OCI-LY3 (cell line): ENCODE results near the gene ISYNA1.

ENCODE experiments used
- H2AFZ ChIP-seq: fragments of 200-600, 300-600 bp; shearing (Covaris generic); 2 replicates; pipeline ENCODE4 v1.6.0; 2014; ENCODE audit warnings: antibody characterized with exemption, low read depth, low read length
- H3K27ac ChIP-seq: fragments of 200-600, 300-600 bp; sonication (generic); 2 replicates; pipeline ENCODE4 v1.5.1; 2014; ENCODE audit warnings: mild to moderate bottlenecking, low read length, moderate library complexity, mixed read lengths
- H3K27me3 ChIP-seq: fragments of 200-600, 300-600 bp; sonication (generic); 2 replicates; pipeline ENCODE4 v1.6.1; 2014; ENCODE audit warnings: low read depth, low read length, mixed read lengths
- H3K36me3 ChIP-seq: fragments of 200-600, 300-600 bp; sonication (generic); replicated peaks from 2 replicates; pipeline ENCODE3; 2014; ENCODE audit warnings: low read depth, low read length, mixed read lengths
- H3K4me1 ChIP-seq: fragments of 300-600, 200-600 bp; sonication (generic); 2 replicates; pipeline ENCODE4 v1.6.1; 2014; ENCODE audit warnings: low read length, mixed read lengths
- H3K4me2 ChIP-seq: fragments of 200-600, 300-600 bp; sonication (generic); 2 replicates; pipeline ENCODE4 v1.6.1; 2014; ENCODE audit warnings: low read length, mixed read lengths
- H3K4me3 ChIP-seq: fragments of 300-600, 200-600 bp; sonication (generic); 2 replicates; pipeline ENCODE4 v1.5.1; 2014; ENCODE audit warnings: antibody characterized with exemption, mild to moderate bottlenecking, low read length, moderate library complexity
- H3K79me2 ChIP-seq: fragments of 300-600, 200-600 bp; shearing (Covaris generic); 2 replicates; pipeline ENCODE4 v1.6.1; 2014; ENCODE audit warnings: mild to moderate bottlenecking, low read length, mixed read lengths
- H3K9ac ChIP-seq: fragments of 300-600, 200-600 bp; shearing (Covaris generic); 2 replicates; pipeline ENCODE4 v1.6.0; 2014; ENCODE audit warnings: mild to moderate bottlenecking, low read length, moderate library complexity
- H3K9me3 ChIP-seq: fragments of 200-600, 300-600 bp; shearing (Covaris generic); 2 replicates; pipeline ENCODE4 v1.6.1; 2014; ENCODE audit warnings: low read length, mixed read lengths; ENCODE audit not compliant: insufficient read depth
- H4K20me1 ChIP-seq: fragments of 200-600, 300-600 bp; sonication (generic); 2 replicates; pipeline ENCODE4 v1.6.1; 2016; ENCODE audit warnings: low read length, mixed read lengths; ENCODE audit not compliant: insufficient read depth
- EZH2phosphoT487 ChIP-seq: fragments of 200-600 bp; shearing (Covaris generic); IDR thresholded peaks from 2 replicates; pipeline ENCODE4 v1.6.1; 2018; ENCODE audit warnings: antibody characterized with exemption, mixed run types, low read depth
- TF ChIP-seq, protein P1 (sequence below): fragments of 200-600, 300-600 bp; sonication (generic); IDR thresholded peaks from 2 replicates; pipeline ENCODE4 v1.5.1; 2014; ENCODE audit warnings: antibody characterized with exemption, low read length, low read depth

ISYNA1 gene

DNA sequence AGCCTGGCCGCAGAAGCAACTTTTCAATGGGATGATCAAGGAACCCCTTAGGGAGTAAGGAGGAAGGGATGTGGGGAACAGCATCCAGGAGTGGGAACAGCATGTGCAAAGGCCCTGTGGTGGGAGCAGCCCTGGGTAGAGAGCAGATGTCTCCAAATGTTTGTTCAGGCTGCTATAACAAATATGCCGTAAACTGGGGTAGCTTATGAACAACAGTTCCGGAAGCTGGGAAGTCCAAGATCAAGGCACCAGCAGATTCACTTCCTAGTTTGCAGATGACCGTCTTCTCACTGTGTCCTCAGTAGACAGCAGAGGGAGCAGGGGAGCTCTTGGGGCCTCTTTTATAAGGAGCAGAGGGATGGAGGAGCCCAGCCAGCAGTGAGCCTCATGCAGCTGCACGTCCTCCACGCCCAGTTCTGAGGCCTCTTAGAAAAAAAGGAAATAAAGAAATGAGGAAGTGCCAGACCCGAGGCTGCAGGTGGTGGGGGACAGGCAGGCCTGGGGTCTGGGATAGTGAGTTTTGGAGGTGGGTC is 36.3 kb downstream of the ISYNA1 start:
- Histone ChIP-seq H4K20me1 (no peaks in the 10 kb centered on the region), H3K4me2 (peak overlapping the region; percentile 89), H3K9ac (peak overlapping the region; percentile 89), H3K36me3 (no peaks in the 10 kb centered on the region), H3K79me2 (no peaks in the 10 kb centered on the region), H3K27me3 (no peaks in the 10 kb centered on the region; the same call in 1 of the 2 replicates), H3K9me3 (no peaks in the 10 kb centered on the region), H3K4me3 (peak overlapping the region; percentile 76), H2AFZ (no peak overlapping the region; the same call in 1 of the 2 replicates), H3K4me1 (peaks cover 55% of the 10 kb centered on the region), H3K27ac (peak overlapping the region; percentile 80)
- TF ChIP-seq EZH2phosphoT487: no peak
- TF ChIP-seq, protein P1, sequence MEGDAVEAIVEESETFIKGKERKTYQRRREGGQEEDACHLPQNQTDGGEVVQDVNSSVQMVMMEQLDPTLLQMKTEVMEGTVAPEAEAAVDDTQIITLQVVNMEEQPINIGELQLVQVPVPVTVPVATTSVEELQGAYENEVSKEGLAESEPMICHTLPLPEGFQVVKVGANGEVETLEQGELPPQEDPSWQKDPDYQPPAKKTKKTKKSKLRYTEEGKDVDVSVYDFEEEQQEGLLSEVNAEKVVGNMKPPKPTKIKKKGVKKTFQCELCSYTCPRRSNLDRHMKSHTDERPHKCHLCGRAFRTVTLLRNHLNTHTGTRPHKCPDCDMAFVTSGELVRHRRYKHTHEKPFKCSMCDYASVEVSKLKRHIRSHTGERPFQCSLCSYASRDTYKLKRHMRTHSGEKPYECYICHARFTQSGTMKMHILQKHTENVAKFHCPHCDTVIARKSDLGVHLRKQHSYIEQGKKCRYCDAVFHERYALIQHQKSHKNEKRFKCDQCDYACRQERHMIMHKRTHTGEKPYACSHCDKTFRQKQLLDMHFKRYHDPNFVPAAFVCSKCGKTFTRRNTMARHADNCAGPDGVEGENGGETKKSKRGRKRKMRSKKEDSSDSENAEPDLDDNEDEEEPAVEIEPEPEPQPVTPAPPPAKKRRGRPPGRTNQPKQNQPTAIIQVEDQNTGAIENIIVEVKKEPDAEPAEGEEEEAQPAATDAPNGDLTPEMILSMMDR: peak; percentile 47

DNA sequence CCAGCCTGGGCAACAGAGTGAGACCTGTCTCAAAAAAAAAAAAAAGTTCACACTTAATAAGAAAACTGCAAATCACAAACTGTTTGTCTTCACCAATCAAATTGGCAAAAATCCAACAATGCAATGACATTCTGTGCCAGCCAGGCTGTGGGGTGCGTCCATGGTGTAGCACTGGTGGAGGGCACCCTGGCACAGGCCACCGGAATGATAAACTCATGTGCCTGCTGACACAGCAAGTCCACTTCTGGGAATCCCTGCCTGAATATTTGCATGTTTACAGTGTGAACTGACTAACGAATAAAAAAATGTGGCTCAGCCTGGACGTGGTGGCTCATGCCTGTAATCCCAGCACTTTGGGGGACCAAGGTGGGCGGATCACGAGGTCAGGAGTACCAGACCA is 38.9 kb downstream of the ISYNA1 start:
- H3K9ac ChIP-seq: no peak overlapping the region
- H3K79me2 ChIP-seq: no peaks in the 10 kb centered on the region
- H3K27me3 ChIP-seq: no peaks in the 10 kb centered on the region; the same call in 1 of the 2 replicates
- H3K4me2 ChIP-seq: peak overlapping the region; percentile 8
- peaks cover 56% of the 10 kb centered on the region for H3K4me1 ChIP-seq
- H3K4me3 ChIP-seq: no peak overlapping the region
- H4K20me1 ChIP-seq: no peaks in the 10 kb centered on the region
- no peak for TF ChIP-seq EZH2phosphoT487
- H3K36me3 ChIP-seq: no peaks in the 10 kb centered on the region
- H3K9me3 ChIP-seq: no peaks in the 10 kb centered on the region
- H2AFZ ChIP-seq: no peak overlapping the region
- no peak overlapping the region for H3K27ac ChIP-seq

DNA sequence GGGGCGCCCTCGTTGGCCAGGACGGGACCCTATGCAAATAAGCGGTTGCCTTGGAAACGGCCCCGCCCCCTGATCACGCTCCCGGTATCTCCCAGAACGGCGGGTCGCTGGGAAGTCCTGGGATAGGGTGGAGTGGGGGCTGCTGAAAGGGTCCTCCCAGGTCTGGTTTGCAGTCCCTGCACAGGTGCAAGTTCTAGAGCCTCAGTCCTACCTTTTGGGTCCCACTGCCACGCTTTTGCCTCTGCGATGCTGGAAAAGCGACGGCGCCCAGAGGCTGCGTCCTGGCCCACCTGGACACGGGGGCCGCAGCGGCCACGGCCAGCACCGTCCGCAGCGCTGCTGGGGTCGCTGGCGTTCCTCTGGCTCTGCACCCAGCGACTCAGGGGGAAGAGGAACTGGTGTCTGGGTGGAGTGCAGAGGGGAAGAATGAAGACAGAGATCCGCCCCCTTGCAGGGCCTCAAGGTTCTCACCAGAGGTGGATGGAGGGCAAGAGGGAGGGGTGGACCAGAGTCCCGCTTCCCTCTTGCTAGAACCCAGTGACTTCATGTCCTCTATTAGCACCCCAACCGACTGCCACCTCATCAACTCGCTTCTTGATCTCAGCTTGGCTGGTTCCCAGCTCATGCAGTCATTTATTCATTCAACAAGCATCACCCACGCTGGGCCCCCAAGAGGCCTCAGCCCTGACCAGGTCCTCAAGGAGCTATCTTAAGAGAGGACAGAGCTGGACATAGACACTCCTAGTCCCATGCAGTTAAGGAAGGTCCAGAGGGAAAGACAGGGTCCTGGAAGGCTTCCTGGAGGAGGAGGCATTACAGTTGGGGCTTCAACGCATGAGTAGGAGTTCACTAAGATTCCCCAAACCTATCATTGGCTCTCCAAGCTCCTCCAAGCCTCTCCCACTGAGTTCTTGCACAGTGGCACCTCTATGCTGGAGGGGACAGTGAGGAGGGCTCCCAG is 40.4 kb downstream of the ISYNA1 start, which contains the start of gene LRRC25:
Gene LRRC25 (minus strand): TSS at position 381 of the 961 bp plus-strand sequence. CDS start 659 bp downstream, outside the sequence.
- no peaks in the 10 kb centered on the region for H3K79me2 ChIP-seq
- TF ChIP-seq, protein P1: 0 out of 2 replicates have a peak, but pooled peaks have one; percentile 9
- TF ChIP-seq EZH2phosphoT487: no peak

DNA sequence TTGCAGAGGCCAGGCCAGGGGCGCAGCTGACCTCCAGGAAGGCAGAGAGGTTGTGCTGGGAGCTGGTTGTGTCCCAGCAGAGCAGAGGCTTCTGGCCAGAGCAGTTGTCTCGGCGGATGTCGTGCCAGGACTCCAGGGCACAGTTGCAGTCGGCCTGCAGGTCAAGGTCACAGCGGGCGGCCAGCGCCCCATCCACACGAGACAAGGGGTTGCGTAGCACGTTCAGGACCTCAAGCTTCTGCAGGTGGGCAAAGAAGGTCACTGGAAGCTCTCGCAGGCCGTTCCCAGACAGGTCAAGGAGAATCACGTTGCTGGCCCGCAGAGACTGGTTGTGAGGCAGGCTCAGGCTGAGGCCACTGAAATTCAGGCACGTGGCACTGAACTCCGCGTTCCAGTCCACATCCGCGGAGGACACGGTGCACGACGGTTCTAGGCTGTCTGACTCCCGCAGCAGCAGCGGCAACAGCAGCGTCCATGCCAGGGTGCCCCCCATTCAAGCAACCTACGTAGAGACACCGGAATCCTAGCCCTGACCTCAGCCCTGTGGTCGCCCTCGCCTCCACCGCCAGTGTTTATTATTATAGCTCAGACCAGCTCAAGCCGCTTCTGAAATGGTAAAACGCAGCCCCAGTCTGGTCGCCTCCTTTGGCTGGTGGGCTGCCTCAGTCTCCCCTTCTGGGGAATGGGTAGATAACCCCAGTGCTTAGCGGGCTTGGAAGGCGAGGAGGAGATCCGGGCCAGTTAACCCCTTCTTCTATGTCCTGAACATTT is 41.3 kb downstream of the ISYNA1 start:
- H3K9me3 ChIP-seq: no peaks in the 10 kb centered on the region
- H3K79me2 ChIP-seq: no peaks in the 10 kb centered on the region
- no peak overlapping the region for H3K27ac ChIP-seq
- H4K20me1 ChIP-seq: no peaks in the 10 kb centered on the region
- H2AFZ ChIP-seq: no peak overlapping the region
- H3K4me3 ChIP-seq: peak overlapping the region; percentile 82
- H3K27me3 ChIP-seq: no peaks in the 10 kb centered on the region; the same call in 1 of the 2 replicates
- no peak for TF ChIP-seq EZH2phosphoT487
- TF ChIP-seq, protein P1: no peak
- H3K36me3 ChIP-seq: no peaks in the 10 kb centered on the region
- peak overlapping the region; percentile 95 for H3K4me2 ChIP-seq
- H3K9ac ChIP-seq: peak overlapping the region; percentile 54
- H3K4me1 ChIP-seq: peaks cover 42% of the 10 kb centered on the region

More for the DNA sequence above, 40.4 kb downstream of the ISYNA1 start, which contains the start of gene LRRC25:
- Histone ChIP-seq H4K20me1 (no peaks in the 10 kb centered on the region), H3K27ac (no peak within 1 kb of the TSS), H2AFZ (peak within 1 kb of the TSS; percentile 10; the same call in 1 of the 2 replicates), H3K4me3 (peak within 1 kb of the TSS; percentile 82), H3K27me3 (no peaks in the 10 kb centered on the region; the same call in 1 of the 2 replicates), H3K9ac (peak within 1 kb of the TSS; percentile 54), H3K4me1 (peaks cover 47% of the 10 kb centered on the region), H3K36me3 (no peaks in the 10 kb centered on the region), H3K9me3 (no peaks in the 10 kb centered on the region), H3K4me2 (peak within 1 kb of the TSS; percentile 95)
